ENCODE results near the gene IL36A.

Gene IL36A

GRCh38 chr2:113009622-113010021, 4.4 kb downstream of the IL36A start:
- DNase-seq: no peak

GRCh38 chr2:113010088-113010487, 4.8 kb downstream of the IL36A start:
- DNase-seq: no peak

GRCh38 chr2:113011108-113011507, 5.8 kb downstream of the IL36A start:
- no peak for DNase-seq

- no peak for DNase-seq
Measured at GRCh38 chr2:113012436-113013335, 7.4 kb downstream of the IL36A start.

DNA sequence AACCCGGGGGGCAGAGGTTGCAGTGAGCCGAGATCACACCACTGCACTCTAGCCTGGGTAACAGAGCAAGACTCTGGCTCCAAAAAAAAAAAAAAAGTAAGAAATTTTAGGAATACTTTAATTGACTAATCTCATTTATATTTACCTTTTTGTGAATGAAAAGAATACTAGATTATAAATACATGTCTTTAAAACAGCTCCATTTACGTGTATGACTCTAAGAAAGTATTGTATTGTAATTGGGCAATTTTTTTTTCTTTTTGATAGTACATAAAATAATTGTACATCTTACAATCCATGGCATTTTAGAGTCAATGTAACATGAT, 8.0 kb downstream of the IL36A start:
- DNase-seq: no peak

GRCh38 chr2:113014067-113014466, 8.8 kb downstream of the IL36A start:
- DNase-seq: no peak

- no peak for DNase-seq
Measured at GRCh38 chr2:113015042-113015441, 9.8 kb downstream of the IL36A start.

DNA sequence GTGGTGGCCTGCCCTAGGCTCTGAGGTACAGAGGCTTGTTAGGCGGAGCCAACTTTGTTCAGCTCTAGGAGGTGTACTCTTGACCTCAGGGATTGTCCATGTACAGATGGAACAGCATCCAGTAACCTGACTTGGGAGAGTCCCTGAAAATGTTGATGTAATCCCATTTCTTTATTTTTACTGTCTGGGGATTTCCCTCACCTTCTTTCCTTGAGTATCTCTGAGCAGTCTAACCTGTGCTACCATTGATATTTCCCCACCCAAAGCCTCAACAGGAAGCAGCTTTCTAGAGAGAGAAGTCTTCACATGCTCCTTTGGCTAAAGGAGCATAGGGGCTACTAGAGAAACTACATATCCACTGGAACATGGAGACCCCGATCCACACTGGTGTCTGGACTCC, 10.4 kb downstream of the IL36A start:
- DNase-seq: no peak

DNA sequence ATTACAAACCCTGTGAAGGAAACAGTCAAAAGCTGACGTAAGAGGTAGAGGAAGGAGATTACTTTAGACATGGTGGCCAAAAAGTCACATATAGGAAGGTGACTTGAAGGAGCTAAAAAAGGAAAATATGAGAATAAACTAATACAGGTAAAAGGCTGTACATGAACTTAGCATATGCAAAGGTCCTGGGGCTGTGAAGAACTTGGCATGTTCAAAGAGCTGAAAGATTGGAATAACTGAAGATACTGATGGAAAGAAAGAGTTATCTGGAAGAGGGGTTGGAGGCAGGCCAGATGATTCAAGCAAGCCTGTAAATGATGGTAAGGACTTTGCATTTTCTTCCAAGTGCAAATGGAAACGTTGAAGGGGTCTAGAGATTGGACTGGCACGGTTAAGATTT, 13.2 kb downstream of the IL36A start:
- no peak for DNase-seq

- DNase-seq: no peak
Measured at GRCh38 chr2:113021312-113021711, 16.1 kb downstream of the IL36A start.

GRCh38 chr2:113024764-113025163, 19.5 kb downstream of the IL36A start:
- DNase-seq: no peak

- no peak for DNase-seq
Measured at GRCh38 chr2:113025737-113026136, 20.5 kb downstream of the IL36A start.

DNA sequence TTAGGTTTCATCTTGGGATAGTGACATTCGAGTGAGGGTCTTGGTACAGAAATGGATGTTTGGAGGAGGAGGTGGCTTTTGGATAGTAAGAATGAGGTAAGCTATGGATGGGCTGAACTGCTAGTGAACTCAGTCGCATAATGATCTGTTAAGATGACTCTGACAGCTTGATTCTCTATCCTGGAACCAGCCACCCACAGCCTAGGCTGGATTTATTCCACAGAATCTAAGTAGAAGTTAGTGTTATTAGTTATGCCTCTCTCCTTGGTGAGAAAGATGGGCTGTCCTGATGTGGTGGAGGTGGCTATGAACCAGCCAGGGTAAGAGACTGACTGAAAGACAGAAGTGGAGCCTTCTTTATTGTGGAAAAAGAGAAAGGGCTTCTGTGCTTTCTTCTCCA, 22.4 kb downstream of the IL36A start:
- no peak for DNase-seq

DNA sequence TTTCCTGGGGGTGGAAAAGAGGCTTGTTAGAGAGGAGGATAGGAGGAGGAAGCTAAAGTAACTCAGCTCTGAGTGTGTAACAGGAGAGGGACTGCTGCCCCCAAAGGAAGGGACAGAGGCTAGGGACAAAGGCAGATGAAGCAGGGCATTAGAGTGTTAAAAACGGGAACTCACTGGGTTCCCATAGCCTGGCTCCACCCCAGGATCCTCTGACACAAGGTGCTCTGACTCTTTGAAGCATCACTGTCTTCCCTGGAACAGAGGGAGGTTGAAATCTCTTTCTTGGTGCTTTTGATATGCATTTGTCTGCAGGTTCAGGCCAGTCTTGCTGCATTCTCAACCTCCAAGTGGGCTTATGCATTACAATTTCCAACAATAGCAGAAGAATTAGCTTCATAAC, 22.9 kb downstream of the IL36A start:
- DNase-seq: no peak

DNA sequence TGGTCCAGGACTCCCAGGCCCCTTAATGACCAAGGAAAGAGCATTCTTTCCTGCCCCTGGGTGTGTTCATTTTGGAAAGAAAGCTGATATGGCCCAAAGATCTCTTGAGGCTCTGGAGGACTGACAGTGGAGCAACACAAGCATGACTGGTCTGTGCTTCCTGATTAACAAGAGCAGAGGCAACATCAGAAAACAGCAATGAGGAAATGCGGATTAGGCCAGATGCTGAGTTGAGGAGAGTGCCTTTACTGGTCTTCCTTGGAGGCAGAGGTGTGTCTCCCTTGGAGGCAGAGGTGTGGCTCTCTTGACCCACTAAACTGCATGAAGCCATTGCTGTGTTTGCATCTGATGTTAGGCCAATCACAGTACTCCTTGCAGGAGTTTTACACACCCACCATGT, 27.5 kb downstream of the IL36A start:
- no peak for DNase-seq

DNA sequence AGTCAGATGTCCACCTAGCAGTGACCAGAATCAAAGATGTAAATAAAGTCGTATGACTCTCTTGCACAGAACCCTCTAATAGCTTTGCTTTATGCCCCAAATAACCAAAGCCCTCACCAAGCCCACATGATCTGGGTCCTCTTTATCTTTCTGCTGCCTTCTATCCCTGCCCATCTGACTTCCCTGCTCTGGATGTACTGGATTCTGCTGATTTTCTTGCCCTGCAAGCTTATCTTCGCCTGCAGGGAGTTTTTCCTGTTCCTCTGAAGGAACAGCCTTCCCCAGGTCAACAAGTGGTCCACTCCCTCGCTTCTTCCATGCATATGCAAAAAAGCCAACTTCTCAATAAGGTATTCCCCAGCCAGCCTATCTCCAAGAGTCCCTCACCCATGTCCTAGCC, 28.8 kb downstream of the IL36A start:
- DNase-seq: no peak

DNA sequence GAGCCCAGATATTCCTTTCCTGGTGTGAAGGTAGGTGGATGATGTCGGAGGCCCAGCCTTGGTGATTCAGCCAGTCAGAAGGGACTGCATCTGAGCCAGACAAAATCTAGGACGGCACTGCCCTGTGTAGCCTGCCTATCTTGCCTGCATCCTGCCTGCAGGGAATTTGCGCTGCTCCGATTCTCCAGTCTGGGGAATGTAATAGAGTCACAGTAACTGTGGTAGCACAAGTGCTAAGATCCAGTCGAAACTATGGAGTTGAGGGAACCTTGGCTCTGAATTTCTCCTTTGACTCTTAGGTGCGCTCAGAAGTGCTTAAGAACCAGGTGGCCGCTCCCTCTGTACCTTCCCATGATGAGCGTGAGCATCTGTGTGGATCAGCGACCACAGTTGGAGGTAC, 31.5 kb downstream of the IL36A start:
- no peak for DNase-seq

DNA sequence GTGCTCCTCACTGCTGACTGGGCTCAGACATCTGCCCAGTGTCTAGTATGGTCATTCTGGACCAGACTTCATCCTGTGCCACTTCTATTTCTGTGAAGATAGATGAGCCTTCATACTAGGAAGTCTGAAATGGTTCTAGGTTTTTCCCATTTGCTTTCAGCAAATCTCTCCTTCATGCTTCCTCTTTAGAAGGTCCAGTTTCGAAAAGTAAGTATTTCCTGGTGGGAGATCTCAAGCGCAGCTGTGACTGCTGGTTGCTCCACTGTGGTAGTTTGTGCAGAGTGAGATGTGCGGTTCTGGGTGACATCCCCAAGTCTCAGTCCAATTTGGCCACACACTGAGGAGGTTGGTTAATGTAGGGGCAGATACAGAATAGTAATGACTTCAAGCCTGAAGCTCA, 33.0 kb downstream of the IL36A start:
- no peak for DNase-seq

DNA sequence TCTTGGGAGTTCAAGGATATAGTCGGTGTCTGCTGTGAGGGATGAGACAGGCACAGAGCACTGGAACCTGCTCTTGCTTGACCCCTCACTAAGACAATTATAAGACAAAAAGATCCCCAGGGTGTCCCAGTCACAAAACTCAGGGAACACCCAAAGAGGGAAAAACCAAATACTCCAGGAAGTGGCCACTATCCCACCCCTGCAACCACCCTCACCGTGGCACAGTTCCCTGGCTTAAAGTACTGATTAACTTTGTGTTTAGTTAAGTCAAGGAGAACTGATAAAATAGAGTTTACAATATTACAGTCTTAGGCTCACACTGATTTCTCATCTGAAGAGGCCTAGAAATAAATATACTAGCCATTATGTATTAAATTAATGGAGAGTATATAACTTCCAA, 33.9 kb downstream of the IL36A start:
- DNase-seq: no peak

DNA sequence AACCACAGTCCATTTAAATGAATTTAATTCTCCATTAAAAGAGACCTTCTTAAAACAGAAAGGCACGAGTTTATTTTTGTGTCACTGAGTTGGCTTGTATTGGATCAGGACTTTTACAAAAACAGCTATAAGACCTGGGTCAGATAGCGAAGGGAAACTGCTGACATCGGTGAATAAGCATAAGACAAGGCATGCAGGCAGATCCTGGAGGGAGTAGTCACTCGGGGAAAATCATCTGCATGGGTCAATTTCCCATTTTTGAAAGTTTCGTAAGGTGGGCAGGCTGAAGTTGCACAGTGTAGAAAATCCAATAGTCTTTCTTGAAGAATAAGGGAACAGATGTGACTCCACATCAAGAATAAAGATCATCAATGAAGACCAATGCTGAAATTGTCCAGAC, 34.5 kb downstream of the IL36A start:
- no peak for DNase-seq

DNA sequence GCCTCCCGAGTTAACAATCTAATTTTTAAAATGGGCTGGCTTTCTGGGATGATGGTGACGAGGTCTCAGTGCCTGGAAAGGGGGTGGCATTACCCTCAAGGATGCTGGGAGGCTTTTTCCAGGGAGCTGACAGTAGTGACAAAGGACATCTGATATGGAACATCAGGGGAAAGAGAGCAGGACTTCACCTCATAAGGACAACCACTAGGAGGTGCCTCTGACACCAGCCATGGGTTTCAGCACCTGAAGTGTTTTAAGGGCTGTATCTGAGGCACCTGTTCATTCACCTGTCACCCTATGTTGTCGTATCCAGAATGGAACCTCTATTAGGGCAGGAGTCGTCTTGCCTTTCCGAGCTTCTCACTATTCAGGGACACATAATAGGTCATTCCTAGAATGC, 36.6 kb downstream of the IL36A start:
- DNase-seq: no peak

DNA sequence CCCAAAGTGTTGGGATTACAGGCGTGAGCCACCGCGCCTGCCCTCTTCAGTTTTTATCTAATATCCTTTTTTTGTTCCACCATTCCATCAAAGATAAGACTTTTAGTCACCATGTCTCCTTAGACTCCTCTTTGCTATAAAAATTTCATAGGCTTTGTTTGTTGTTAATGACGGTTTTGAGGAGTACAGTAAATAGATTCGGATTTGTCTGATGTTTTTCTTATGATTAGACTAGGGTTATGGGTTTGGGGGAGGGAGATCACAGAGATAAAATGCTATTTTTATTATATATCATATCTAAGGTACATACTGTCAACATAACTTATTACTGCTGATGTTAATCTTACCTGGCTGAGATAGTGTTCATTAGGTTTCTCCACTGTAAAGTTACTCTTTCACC, 41.2 kb downstream of the IL36A start:
- DNase-seq: no peak

DNA sequence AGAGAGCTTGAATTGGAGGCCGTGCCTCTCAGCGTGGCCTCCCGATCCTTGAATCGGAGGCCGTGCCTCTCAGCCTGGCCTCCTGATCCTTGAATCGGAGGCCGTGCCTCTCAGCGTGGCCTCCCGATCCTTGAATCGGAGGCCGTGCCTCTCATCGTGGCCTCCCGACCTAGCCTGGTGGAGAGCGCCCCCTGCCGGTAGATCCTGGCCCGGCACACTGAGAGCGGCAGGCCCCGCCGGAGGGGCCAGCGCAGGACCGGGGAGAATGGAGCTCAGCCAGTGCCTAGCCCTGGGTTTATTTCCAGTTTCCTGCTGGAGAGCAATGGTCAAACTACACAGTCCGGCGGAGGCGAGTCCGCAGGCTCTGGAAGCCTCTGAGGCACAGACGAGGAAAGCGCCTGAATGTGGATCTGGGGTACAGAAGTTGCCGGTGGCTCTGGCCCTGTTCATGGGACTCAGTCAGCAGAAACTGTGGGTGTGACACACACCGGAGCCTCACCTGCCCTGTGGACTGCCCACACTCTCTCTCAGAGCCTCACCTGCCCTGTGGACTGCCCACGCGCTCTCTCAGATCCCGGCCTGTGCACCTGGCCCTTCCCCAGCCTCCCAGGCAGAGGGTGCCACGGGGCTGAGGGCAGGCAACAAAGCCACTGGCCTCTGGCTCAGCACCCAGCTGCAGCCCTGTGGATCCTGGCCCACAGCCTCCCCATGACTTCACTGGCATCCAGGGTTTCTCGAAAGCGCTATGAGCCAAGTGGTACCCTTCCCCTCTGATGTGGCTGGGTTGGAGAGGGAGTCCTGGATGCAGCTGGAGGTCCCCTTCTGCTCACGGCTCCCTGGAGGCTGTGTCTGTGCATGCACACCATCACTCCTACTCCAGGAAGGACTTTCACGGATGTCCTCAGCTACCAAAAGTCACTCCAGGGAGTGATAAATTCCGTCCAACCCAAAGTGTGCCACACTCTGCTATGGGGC, 45.9 kb downstream of the IL36A start:
- no peak for DNase-seq

DNA sequence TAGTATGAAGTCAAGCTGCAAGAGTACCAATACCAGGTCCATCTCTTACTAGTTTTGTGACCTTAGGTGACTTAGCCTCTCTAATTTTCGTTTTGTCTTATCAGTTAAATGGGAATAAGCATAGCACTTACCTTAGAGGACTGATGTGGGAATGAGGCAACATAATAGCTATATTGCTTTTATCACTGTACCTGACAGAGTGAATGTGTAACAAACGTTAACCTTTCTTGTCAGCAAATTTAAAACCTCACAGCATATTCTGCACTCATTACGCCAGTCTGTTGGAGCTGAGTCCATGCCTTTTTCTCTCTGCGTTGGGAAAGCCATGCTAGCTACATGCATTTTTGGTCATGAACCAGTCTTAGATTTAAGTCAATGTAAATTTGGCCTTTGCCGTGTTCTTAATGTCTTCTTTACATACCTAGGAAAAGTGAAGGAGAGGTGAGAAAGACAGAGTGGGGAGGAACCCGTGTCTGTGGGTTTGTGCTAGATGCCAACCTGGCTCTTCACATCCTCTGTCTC, 47.2 kb downstream of the IL36A start, which contains the start of gene IL36B:
IL36B (minus strand) TSS at position 472 of the 522 bp plus-strand sequence.
- DNase-seq: no peak
